Colonic mucosa (tissue), 4 donors: ENCODE measurements around the gene MRPL46. TPM values are rescaled to one million over a fixed set of nuclear protein-coding genes. Genes with fewer than 3 reads are reported as not detected.

Experiments used
- DNase-seq: peaks from one replicate; pipeline ENCODE4 v3.0.0-alpha.2; 2020
- H3K27ac ChIP-seq: fragments of 200-600 bp; one replicate; pipeline ENCODE4 v1.8.0; 2021
- H3K27me3 ChIP-seq: fragments of 200-600 bp; one replicate; pipeline ENCODE4 v1.8.0; 2021
- H3K36me3 ChIP-seq: fragments of 200-600 bp; one replicate; pipeline ENCODE4 v1.8.0; 2021
- H3K4me1 ChIP-seq: fragments of 200-600 bp; one replicate; pipeline ENCODE4 v1.8.0; 2021; ENCODE audit warnings: mild to moderate bottlenecking
- H3K4me3 ChIP-seq: fragments of 200-600 bp; one replicate; pipeline ENCODE4 v1.8.0; 2021
- H3K9ac ChIP-seq, 2 donors: one replicate each; pipeline ENCODE4 v1.7.0; 2013; ENCODE audit warnings: control low read depth in 2 of 2, low read depth in 2 of 2, low read length in 2 of 2
- H3K9me3 ChIP-seq: fragments of 200-600 bp; one replicate; pipeline ENCODE4 v1.8.0; 2021
- CTCF ChIP-seq: fragments of 200-600 bp; IDR thresholded peaks from one replicate; pipeline ENCODE4 v1.8.0; 2022; ENCODE audit warnings: antibody characterized with exemption, mild to moderate bottlenecking
- intact Hi-C: fragments of 100-400 bp; cut with DNase I; formaldehyde crosslinking; loops from one replicate; pipeline ENCODE4 v1.14.1; 2022
- total RNA-seq, 2 donors: library from RNA; stranded (reverse); fragmentation: NEBNext Ultra II Directional in 1 of 2; extraction: Animal tissue kit (Norgen Biotek cat#: 25700) in 1 of 2; gene quantifications; one replicate each; pipeline ENCODE4 v1.2.1, GENCODE V29; 2021
- donor health status: healthy.
- donor health status: DM: no; HTN: no; CAD: no.
- donor health status: DM: no; HTN: no; CAD: no.

MRPL46 gene
- total RNA-seq, 2 donors from 2014 or later, result 20.6 to 40.6 TPM

DNA sequence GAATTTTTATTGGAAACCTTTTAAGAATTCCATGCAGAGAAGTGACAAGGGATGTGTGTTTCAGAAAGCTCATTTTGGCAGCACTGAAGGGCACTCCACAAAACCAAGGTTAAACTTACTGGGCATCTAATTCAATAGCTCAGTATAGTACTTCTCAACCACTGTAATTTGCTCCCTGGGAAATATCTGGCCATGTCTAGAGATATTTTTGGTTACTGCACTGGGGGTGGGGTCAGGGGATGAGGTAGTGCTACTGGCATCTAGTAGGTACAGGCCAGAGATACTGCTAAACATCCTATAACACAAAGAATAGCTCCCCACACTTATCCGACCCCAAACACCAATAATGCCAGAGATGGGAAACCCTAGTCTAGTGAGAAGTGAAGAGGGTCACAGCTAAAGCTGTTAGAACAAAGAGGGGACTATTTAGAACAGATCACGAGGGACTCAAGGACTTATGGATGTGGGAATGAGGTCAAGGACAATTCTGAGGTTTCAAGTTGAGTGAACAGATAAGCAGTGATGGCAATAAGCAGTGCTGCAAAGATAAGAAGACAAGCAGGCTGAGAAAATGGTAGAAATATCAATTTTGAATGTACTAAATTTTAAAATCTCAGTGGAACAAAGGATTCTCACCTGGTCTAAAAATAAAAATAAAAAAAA, 3.2 kb downstream of the MRPL46 start:
- Histone ChIP-seq H3K36me3 (no peaks in the 10 kb centered on the region), H3K27ac (no peak overlapping the region), H3K27me3 (no peaks in the 10 kb centered on the region), H3K4me1 (peaks cover 7% of the 10 kb centered on the region), H3K4me3 (no peak overlapping the region), H3K9ac (no peak overlapping the region), H3K9me3 (no peaks in the 10 kb centered on the region)
- DNase-seq, result no peak
- no peak for TF ChIP-seq CTCF
- intact Hi-C loops, result no loop called here

DNA sequence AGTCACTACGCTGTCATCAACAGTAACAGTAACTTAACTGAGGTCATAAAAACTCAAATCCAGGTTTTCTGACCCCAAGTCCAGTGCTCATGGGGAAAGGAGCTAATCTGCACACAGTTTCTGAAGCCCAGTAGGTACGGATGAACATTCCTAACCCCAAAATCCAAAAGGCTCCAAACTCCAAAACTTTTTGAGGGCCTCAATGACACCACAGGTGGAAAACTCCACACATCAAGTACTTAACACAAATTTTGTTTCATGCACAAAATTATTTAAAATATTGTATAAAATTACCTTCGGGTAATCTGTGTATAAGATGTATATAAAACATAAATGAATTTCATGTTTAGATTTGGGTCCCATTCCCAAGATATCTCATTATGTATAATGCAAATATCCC, 10.5 kb downstream of the MRPL46 start:
- intact Hi-C loops, result no loop called here
- Histone ChIP-seq H3K36me3 (no peaks in the 10 kb centered on the region), H3K9me3 (no peaks in the 10 kb centered on the region), H3K4me3 (no peak overlapping the region), H3K27ac (no peak overlapping the region), H3K4me1 (no peaks in the 10 kb centered on the region), H3K9ac (no peak overlapping the region), H3K27me3 (no peaks in the 10 kb centered on the region)
- DNase-seq, result no peak
- no peak for TF ChIP-seq CTCF

- Histone ChIP-seq H3K36me3 (no peaks in the 10 kb centered on the region), H3K9me3 (no peaks in the 10 kb centered on the region), H3K4me3 (no peak overlapping the region), H3K9ac (no peak overlapping the region), H3K27ac (no peak overlapping the region), H3K27me3 (no peaks in the 10 kb centered on the region), H3K4me1 (no peaks in the 10 kb centered on the region)
- intact Hi-C loops, result no loop called here
- peak; percentile 60 for DNase-seq
- TF ChIP-seq CTCF, result peak; percentile 57
Measured at GRCh38 chr15:88454867-88455810, 12.0 kb downstream of the MRPL46 start.

DNA sequence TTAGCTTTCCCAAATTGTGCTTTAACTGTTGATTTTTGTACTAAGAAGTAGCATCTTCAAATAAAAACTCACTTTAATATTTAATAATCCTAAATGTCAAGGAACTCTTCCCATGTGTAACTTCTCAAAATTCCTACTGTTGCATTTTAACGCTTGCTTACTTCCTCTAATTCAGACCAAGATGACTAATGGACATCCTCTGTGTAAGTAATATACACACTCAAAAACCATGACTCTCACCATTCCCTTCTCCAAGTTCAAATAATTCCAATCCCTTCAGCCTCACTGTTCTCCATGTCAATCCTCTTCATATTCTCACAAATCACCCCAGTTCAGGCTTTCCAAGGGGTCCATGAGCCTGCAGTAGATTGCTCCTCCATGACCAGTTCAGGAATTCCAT, 13.0 kb downstream of the MRPL46 start:
- DNase-seq, result no peak
- H3K27me3 ChIP-seq, result no peaks in the 10 kb centered on the region
- H3K4me3 ChIP-seq, result no peak overlapping the region
- TF ChIP-seq CTCF, result no peak
- intact Hi-C loops, result no loop called here
- H3K9ac ChIP-seq, result no peak overlapping the region
- no peaks in the 10 kb centered on the region for H3K4me1 ChIP-seq
- no peaks in the 10 kb centered on the region for H3K36me3 ChIP-seq
- H3K27ac ChIP-seq, result no peak overlapping the region
- H3K9me3 ChIP-seq, result no peaks in the 10 kb centered on the region

- H3K9me3 ChIP-seq, result no peaks in the 10 kb centered on the region
- no peaks in the 10 kb centered on the region for H3K36me3 ChIP-seq
- no peak overlapping the region for H3K9ac ChIP-seq
- no peak overlapping the region for H3K4me3 ChIP-seq
- DNase-seq, result no peak
- no peak for TF ChIP-seq CTCF
- H3K4me1 ChIP-seq, result no peaks in the 10 kb centered on the region
- no peak overlapping the region for H3K27ac ChIP-seq
- intact Hi-C loops, result no loop called here
- no peaks in the 10 kb centered on the region for H3K27me3 ChIP-seq
Measured at GRCh38 chr15:88453651-88454050, 13.5 kb downstream of the MRPL46 start.
